Measurements from ENCODE around the gene CROCC.

DNA sequence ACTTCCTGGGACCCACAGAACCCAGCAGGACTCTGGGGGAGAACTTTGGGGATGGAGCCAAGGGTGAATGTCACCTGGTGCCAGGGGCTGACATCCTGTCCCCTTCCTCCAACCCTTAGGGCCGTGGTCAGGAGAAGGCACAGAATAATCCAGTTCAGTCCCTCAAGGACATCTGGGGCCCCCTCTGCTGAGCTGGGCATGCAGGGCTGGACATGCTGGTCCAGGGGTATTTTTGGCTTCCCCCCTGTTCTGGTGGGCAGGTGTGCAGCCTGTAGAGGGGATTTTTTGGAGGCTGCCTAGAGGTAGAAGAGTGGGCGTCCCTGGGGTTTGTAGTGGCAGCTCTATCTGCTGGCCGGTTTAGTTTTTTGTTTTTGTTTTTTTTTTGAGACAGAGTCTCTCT lies 3.4 kb upstream of the CROCC start:
- TF ChIP-seq GATA1 (IDR thresholded peaks at IDR 0.05; ENCODE audit: low read depth, low read length) (no peak), POLR2A (IDR thresholded peaks at IDR 0.05; ENCODE audit: low read length) (no peak)

Measured in erythroblast (primary cell).